DOHH2 (cell line): ENCODE data around the gene VAV1.

ENCODE experiments used
- EZH2phosphoT487 ChIP-seq: fragments of 200-600 bp; sonication (generic); IDR thresholded peaks from 2 replicates; pipeline ENCODE4 v1.6.1; 2017; ENCODE audit warnings: borderline replicate concordance, mild to moderate bottlenecking, antibody characterized with exemption, low read length, moderate library complexity, mixed read lengths
- TF ChIP-seq, protein P1 (sequence below): fragments of 200-600 bp; sonication (generic); IDR thresholded peaks from one replicate; pipeline ENCODE4 v1.5.1; 2014; ENCODE audit warnings: antibody characterized with exemption, mild to moderate bottlenecking, low read depth, low read length; ENCODE audit not compliant: poor library complexity, severe bottlenecking

DNA sequence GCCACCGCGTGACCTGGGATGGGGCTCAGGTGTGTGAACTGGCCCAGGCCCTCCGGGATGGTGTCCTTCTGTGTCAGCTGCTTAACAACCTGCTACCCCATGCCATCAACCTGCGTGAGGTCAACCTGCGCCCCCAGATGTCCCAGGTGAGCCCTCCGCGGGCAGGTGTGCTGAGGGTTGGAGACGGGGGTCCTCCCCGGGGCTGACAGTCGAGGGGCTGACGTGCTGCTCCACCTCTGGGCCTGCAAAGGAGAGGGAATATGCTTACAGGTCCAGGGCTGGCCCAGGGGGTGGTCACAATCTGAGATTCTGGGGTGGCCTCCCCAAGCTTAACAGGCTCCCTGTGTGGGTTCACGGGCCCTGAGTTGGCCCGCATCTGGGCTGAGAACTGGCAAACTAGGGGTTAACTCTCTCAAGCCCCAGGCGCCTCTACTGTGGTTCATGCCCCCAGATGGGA, 386 bp downstream of the VAV1 start:
- TF ChIP-seq, protein P1, sequence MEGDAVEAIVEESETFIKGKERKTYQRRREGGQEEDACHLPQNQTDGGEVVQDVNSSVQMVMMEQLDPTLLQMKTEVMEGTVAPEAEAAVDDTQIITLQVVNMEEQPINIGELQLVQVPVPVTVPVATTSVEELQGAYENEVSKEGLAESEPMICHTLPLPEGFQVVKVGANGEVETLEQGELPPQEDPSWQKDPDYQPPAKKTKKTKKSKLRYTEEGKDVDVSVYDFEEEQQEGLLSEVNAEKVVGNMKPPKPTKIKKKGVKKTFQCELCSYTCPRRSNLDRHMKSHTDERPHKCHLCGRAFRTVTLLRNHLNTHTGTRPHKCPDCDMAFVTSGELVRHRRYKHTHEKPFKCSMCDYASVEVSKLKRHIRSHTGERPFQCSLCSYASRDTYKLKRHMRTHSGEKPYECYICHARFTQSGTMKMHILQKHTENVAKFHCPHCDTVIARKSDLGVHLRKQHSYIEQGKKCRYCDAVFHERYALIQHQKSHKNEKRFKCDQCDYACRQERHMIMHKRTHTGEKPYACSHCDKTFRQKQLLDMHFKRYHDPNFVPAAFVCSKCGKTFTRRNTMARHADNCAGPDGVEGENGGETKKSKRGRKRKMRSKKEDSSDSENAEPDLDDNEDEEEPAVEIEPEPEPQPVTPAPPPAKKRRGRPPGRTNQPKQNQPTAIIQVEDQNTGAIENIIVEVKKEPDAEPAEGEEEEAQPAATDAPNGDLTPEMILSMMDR: no peak
- TF ChIP-seq EZH2phosphoT487: no peak
